ENCODE results near the gene BEND7.

BEND7 gene

DNA sequence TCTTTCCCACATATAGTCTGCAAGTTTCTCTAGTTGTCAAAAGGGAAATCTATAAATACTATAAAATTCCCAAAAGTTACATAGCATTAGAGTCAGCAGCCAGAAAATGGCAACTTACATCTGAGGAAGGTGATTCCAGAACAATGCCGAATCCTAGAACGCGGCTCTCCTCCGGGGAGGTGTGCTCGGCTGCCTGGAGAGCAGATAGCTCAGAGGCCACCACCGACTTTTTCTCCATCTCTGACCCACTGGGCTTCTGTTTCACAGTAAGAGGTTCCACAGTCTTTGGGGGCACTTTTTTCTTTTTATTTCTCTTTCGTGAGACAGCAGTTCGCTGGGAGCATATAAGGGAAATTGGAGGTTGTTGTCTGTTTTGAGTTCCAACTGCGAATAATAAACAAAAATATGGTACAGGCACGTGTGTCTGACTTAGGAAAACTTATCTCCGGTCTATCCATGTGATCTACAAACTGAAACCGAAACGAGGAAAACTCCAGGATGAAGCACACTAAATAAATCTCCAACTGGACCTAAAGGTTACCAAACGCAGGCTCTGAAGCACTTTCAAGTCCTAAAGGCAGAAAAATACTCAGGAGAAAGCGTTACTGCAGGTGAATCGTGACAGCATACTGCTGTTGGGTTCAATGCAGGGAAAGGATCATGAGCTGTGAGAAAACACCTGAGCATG, 36.2 kb downstream of the BEND7 start:
- Histone ChIP-seq H3K4me1 (ENCODE audit: control insufficient read depth, insufficient read depth, low read length) (no peaks in the 10 kb centered on the region), H3K36me3 (ENCODE audit: control insufficient read depth, insufficient read depth, low read length) (no peaks in the 10 kb centered on the region), H3K27me3 (ENCODE audit: control insufficient read depth, insufficient read depth, low read length) (no peaks in the 10 kb centered on the region), H3K4me3 (ENCODE audit: low read length) (peak overlapping the region; percentile 48), H3K27ac (ENCODE audit: low read depth, low read length) (no peak overlapping the region), H3K9ac (ENCODE audit: low read length) (no peak overlapping the region)

- no peak overlapping the region for H3K27ac ChIP-seq (ENCODE audit: low read depth, low read length)
- no peaks in the 10 kb centered on the region for H3K36me3 ChIP-seq (ENCODE audit: control insufficient read depth, insufficient read depth, low read length)
- H3K9ac ChIP-seq (ENCODE audit: low read length): no peak overlapping the region
- H3K4me3 ChIP-seq (ENCODE audit: low read length): no peak overlapping the region
- no peaks in the 10 kb centered on the region for H3K4me1 ChIP-seq (ENCODE audit: control insufficient read depth, insufficient read depth, low read length)
- H3K27me3 ChIP-seq (ENCODE audit: control insufficient read depth, insufficient read depth, low read length): no peaks in the 10 kb centered on the region
Observed at GRCh38 chr10:13491747-13492360, 37.0 kb downstream of the BEND7 start.

DNA sequence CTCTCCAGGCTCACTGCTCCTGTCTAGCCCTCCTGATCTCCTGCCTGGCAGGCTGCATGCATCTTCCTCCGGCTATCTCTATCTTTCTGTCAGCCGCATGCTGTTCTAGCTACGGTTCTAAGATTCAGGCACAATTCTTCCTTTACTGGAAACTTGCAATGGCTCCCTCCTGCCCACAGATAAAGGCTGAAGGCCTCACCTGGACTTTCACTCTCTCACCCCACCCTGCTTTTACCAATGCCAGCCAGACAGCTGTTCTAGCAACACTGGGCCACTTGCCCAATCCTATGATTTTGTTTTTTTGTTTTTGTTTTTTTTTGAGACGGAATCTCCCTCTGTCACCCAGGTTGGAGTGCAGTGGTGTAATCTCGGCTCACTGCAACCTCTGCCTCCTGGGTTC, 38.3 kb downstream of the BEND7 start:
- H3K27ac ChIP-seq (ENCODE audit: low read depth, low read length): no peak overlapping the region
- H3K36me3 ChIP-seq (ENCODE audit: control insufficient read depth, insufficient read depth, low read length): no peaks in the 10 kb centered on the region
- H3K27me3 ChIP-seq (ENCODE audit: control insufficient read depth, insufficient read depth, low read length): no peaks in the 10 kb centered on the region
- H3K9ac ChIP-seq (ENCODE audit: low read length): no peak overlapping the region
- H3K4me1 ChIP-seq (ENCODE audit: control insufficient read depth, insufficient read depth, low read length): no peaks in the 10 kb centered on the region
- H3K4me3 ChIP-seq (ENCODE audit: low read length): no peak overlapping the region

DNA sequence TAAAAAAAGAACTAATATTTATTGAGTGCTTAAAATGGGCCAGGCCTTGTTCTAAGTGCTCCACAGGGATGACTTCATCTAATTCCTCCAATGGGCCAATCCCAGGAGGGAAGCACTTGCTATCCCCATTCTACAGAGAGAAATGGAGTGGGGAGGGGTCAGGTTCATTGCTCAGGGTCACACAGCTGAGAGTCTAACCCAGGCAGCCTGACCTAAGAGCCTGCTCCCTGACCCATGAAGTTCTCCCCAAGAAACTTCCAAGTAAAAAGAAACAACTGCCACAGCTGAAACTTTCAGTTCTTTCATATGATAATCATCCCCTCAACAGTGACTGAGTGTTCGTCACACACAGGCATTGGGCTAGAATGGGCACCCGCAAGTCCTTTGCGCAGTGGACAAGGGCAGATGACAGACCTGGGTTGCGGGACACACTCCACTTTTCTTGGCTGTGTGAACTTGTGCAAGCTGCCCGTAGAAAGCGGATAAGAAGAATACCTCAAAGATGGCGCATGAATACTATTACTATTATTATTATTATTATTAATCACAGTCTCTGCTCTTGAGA, 39.7 kb downstream of the BEND7 start:
- H3K36me3 ChIP-seq (ENCODE audit: control insufficient read depth, insufficient read depth, low read length): no peaks in the 10 kb centered on the region
- no peak overlapping the region for H3K4me3 ChIP-seq (ENCODE audit: low read length)
- H3K27me3 ChIP-seq (ENCODE audit: control insufficient read depth, insufficient read depth, low read length): no peaks in the 10 kb centered on the region
- no peak overlapping the region for H3K9ac ChIP-seq (ENCODE audit: low read length)
- H3K27ac ChIP-seq (ENCODE audit: low read depth, low read length): no peak overlapping the region
- no peaks in the 10 kb centered on the region for H3K4me1 ChIP-seq (ENCODE audit: control insufficient read depth, insufficient read depth, low read length)

DNA sequence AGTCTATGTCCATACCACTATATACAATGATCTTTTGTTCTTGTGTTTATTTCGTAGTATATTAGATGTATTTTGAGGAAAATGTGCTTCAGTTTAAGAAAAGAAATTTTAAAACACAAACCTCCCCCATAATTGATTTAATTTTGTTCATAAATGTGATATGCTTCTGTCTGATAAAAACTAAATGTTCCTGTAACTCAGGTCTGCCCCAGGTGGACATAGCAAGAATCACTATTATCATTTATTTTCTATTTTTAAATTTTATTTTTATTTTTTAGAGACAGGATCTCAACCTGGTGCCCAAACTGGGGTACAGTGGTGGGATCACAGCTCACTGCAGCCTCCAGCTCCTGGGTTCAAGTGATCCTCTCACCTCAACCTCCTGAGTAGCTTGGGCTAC, 43.2 kb downstream of the BEND7 start:
- H3K36me3 ChIP-seq (ENCODE audit: control insufficient read depth, insufficient read depth, low read length): peaks cover 3% of the 10 kb centered on the region
- H3K9ac ChIP-seq (ENCODE audit: low read length): no peak overlapping the region
- H3K27me3 ChIP-seq (ENCODE audit: control insufficient read depth, insufficient read depth, low read length): no peaks in the 10 kb centered on the region
- no peak overlapping the region for H3K27ac ChIP-seq (ENCODE audit: low read depth, low read length)
- H3K4me1 ChIP-seq (ENCODE audit: control insufficient read depth, insufficient read depth, low read length): no peaks in the 10 kb centered on the region
- no peak overlapping the region for H3K4me3 ChIP-seq (ENCODE audit: low read length)

DNA sequence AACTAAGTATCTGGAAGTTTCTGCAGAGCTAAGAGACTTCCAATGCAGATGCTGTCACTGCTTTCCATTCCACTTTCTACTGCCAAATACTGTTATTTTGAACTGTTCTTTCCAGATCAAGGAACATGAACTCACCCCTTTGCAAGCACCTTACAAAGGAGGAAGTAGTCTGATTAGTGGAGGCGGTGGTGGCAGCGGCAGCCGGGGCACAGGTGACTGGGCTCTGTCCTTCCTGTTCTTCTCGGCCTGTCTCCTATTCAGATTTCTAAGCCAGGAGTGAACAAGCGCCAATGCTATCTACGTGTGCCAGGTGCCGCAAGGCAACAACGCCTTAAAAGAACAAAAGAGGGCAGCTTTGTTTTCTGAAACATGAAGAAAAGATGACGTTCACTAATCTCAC, 44.9 kb downstream of the BEND7 start:
- no peaks in the 10 kb centered on the region for H3K27me3 ChIP-seq (ENCODE audit: control insufficient read depth, insufficient read depth, low read length)
- H3K4me3 ChIP-seq (ENCODE audit: low read length): no peak overlapping the region
- H3K27ac ChIP-seq (ENCODE audit: low read depth, low read length): no peak overlapping the region
- H3K36me3 ChIP-seq (ENCODE audit: control insufficient read depth, insufficient read depth, low read length): peaks cover 3% of the 10 kb centered on the region
- H3K4me1 ChIP-seq (ENCODE audit: control insufficient read depth, insufficient read depth, low read length): no peaks in the 10 kb centered on the region
- no peak overlapping the region for H3K9ac ChIP-seq (ENCODE audit: low read length)

DNA sequence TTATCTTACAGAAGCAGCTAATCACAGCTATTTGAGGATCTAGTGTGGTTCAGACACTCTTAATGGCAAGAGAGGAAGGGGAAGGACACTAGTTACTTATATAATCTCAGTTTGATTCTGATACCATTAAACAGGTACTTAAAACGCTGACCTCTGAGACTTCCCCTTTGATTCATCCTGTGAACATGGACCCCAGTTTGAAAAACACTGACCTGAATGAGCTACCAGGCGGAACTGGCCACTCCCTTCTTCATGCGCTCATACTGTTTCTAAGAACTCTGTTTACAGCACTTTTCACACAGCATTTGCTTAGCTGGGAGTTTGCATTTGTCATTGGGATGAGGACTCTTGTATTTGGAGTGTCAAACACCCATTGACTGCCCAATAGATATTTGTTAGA, 45.7 kb downstream of the BEND7 start:
- H3K27me3 ChIP-seq (ENCODE audit: control insufficient read depth, insufficient read depth, low read length): no peaks in the 10 kb centered on the region
- H3K9ac ChIP-seq (ENCODE audit: low read length): no peak overlapping the region
- H3K4me3 ChIP-seq (ENCODE audit: low read length): no peak overlapping the region
- peaks cover 3% of the 10 kb centered on the region for H3K36me3 ChIP-seq (ENCODE audit: control insufficient read depth, insufficient read depth, low read length)
- no peak overlapping the region for H3K27ac ChIP-seq (ENCODE audit: low read depth, low read length)
- no peaks in the 10 kb centered on the region for H3K4me1 ChIP-seq (ENCODE audit: control insufficient read depth, insufficient read depth, low read length)

DNA sequence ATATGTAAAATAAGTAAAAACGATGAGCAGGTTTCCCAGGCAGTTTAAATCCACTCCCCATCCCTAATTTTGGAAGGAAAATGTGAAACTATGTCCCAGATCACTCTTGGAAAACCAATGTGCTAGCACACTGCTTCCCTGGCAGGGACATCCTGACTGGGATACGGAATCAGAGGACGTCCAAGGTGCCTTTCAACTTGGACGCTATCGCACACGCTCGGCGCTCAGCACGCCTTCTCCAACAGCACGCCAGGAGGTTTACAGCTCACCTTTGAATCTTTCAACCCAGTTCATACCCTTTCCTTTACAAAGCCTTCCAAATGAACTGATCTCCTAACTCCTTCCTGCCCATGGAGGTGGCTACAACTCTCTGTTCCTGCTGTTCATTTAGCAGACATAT, 47.1 kb downstream of the BEND7 start:
- Histone ChIP-seq H3K4me3 (ENCODE audit: low read length) (no peak overlapping the region), H3K27me3 (ENCODE audit: control insufficient read depth, insufficient read depth, low read length) (no peaks in the 10 kb centered on the region), H3K4me1 (ENCODE audit: control insufficient read depth, insufficient read depth, low read length) (no peaks in the 10 kb centered on the region), H3K9ac (ENCODE audit: low read length) (no peak overlapping the region), H3K36me3 (ENCODE audit: control insufficient read depth, insufficient read depth, low read length) (peaks cover 3% of the 10 kb centered on the region), H3K27ac (ENCODE audit: low read depth, low read length) (no peak overlapping the region)

DNA sequence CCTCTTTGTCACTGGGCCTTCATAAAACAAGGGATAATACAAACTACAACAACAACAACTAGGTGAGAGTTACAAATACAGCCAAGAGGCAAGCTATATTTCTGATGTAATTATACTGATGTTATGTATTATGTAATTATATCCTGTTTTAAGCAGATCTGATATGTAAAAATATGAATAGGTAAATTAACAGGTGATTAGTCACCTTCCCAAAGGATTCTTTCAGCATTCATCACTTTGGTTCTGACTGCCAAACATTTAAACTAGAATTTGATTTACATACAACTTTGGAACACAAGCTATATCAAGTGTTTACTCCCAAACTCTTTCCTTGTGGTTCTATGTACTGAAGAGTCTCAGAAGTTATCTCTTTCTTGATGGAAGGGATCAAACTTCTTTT, 53.7 kb downstream of the BEND7 start:
- Histone ChIP-seq H3K27ac (ENCODE audit: low read depth, low read length) (no peak overlapping the region), H3K9ac (ENCODE audit: low read length) (no peak overlapping the region), H3K4me1 (ENCODE audit: control insufficient read depth, insufficient read depth, low read length) (no peaks in the 10 kb centered on the region), H3K4me3 (ENCODE audit: low read length) (no peak overlapping the region), H3K36me3 (ENCODE audit: control insufficient read depth, insufficient read depth, low read length) (no peaks in the 10 kb centered on the region), H3K27me3 (ENCODE audit: control insufficient read depth, insufficient read depth, low read length) (no peaks in the 10 kb centered on the region)

DNA sequence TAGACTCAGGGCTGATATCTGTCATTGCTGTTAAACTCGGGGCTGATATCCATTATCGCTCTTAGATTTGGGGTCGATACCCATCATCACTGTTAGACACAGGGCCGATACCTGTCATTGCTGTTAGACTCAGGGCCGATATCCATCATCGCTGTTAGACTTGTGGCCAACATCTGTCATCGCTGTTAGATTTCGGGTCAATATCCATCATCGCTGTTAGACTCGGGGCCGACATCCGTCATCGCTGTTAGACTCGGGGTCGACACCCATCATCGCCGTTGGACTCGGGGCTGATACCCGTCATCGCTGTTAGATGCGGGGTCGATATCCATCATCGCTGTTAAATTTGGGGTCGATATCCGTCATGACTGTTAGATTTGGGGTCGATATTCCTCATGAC, 54.8 kb downstream of the BEND7 start:
- H3K27ac ChIP-seq (ENCODE audit: low read depth, low read length): no peak overlapping the region
- no peaks in the 10 kb centered on the region for H3K36me3 ChIP-seq (ENCODE audit: control insufficient read depth, insufficient read depth, low read length)
- no peak overlapping the region for H3K4me3 ChIP-seq (ENCODE audit: low read length)
- no peaks in the 10 kb centered on the region for H3K27me3 ChIP-seq (ENCODE audit: control insufficient read depth, insufficient read depth, low read length)
- no peaks in the 10 kb centered on the region for H3K4me1 ChIP-seq (ENCODE audit: control insufficient read depth, insufficient read depth, low read length)
- no peak overlapping the region for H3K9ac ChIP-seq (ENCODE audit: low read length)

DNA sequence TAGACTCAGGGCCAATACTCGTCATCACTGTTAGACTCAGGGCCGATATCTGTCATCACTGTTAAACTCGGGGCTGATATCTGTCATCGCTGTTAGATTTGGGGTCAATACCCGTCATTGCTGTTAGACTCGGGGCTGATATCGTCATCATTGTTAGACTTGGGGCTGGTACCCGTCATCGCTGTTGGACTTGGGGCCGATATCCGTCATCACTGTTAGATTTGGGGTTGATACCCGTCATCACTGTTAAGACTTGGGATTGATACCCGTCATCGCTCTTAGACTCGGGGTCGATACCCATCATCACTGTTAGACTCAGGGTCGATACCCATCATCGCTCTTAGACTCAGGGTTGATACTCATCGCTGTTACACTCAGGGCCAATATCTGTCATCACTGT, 56.5 kb downstream of the BEND7 start:
- H3K36me3 ChIP-seq (ENCODE audit: control insufficient read depth, insufficient read depth, low read length): no peaks in the 10 kb centered on the region
- no peaks in the 10 kb centered on the region for H3K4me1 ChIP-seq (ENCODE audit: control insufficient read depth, insufficient read depth, low read length)
- H3K4me3 ChIP-seq (ENCODE audit: low read length): no peak overlapping the region
- no peak overlapping the region for H3K27ac ChIP-seq (ENCODE audit: low read depth, low read length)
- H3K9ac ChIP-seq (ENCODE audit: low read length): no peak overlapping the region
- no peaks in the 10 kb centered on the region for H3K27me3 ChIP-seq (ENCODE audit: control insufficient read depth, insufficient read depth, low read length)

DNA sequence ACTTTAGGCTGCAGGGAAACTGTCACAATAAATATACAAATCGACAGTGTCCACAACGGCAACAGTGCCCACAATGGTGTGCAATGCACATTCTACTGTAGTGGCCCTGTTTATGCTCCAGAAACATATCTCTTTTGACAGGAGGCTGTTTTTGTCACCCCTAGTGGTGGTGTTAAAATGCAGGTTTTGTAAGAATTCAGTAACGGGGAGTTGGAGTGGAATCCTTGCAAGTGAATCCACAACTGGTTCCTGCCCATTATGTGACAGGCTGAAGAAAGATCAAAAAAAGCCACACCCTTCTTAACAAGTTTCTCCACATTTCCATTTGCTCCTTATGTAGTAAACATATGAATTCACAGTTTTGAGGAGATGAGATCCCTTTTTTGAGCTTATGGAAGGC, 58.5 kb downstream of the BEND7 start:
- Histone ChIP-seq H3K27me3 (ENCODE audit: control insufficient read depth, insufficient read depth, low read length) (no peaks in the 10 kb centered on the region), H3K4me1 (ENCODE audit: control insufficient read depth, insufficient read depth, low read length) (no peaks in the 10 kb centered on the region), H3K27ac (ENCODE audit: low read depth, low read length) (no peak overlapping the region), H3K9ac (ENCODE audit: low read length) (no peak overlapping the region), H3K4me3 (ENCODE audit: low read length) (no peak overlapping the region), H3K36me3 (ENCODE audit: control insufficient read depth, insufficient read depth, low read length) (no peaks in the 10 kb centered on the region)

DNA sequence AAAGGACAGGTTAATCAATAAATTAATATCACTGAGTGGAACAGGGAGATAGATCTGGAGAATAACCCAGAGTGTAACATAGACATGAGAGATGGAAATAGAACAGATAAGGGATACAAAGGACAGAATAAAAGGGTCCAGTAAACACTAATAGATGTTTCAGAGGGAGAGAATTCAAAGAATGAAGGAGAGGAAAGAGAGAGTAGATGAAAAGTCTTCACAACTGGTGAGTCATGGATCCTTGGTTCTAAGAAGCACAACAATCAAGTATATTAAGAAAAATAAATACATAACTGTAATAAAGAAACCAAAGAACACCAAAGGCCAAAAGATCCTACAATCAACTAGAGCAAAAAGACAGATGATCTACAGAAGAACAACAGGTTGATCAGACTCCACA, 66.3 kb downstream of the BEND7 start:
- no peaks in the 10 kb centered on the region for H3K36me3 ChIP-seq (ENCODE audit: control insufficient read depth, insufficient read depth, low read length)
- H3K9ac ChIP-seq (ENCODE audit: low read length): no peak overlapping the region
- no peaks in the 10 kb centered on the region for H3K27me3 ChIP-seq (ENCODE audit: control insufficient read depth, insufficient read depth, low read length)
- H3K4me1 ChIP-seq (ENCODE audit: control insufficient read depth, insufficient read depth, low read length): no peaks in the 10 kb centered on the region
- H3K27ac ChIP-seq (ENCODE audit: low read depth, low read length): no peak overlapping the region
- no peak overlapping the region for H3K4me3 ChIP-seq (ENCODE audit: low read length)

All from rectal smooth muscle tissue (tissue), 1 donor.